HEK293T (cell line): ENCODE results near the gene CTNNA3.

Experiments used
- ARNT ChIP-seq: fragments of 450-650 bp; IDR thresholded peaks from 2 replicates; pipeline ENCODE4 v1.6.1; 2017; ENCODE audit warnings: mild to moderate bottlenecking
- BHLHE40 ChIP-seq: fragments of 450-650 bp; IDR thresholded peaks from 2 replicates; pipeline ENCODE4 v1.6.1; 2016; ENCODE audit warnings: mild to moderate bottlenecking, moderate library complexity, borderline replicate concordance
- ELF4 ChIP-seq: fragments of 450-650 bp; IDR thresholded peaks from 2 replicates; pipeline ENCODE4 v1.6.1; 2017; ENCODE audit warnings: antibody characterized with exemption
- FOXA1 ChIP-seq: fragments of 450-650 bp; IDR thresholded peaks from 2 replicates; pipeline ENCODE4 v1.6.1; 2016; ENCODE audit warnings: mild to moderate bottlenecking
- FOXK2 ChIP-seq: fragments of 450-650 bp; IDR thresholded peaks from 2 replicates; pipeline ENCODE4 v1.6.1; 2016; ENCODE audit warnings: mild to moderate bottlenecking
- FOXM1 ChIP-seq: fragments of 450-650 bp; IDR thresholded peaks from 2 replicates; pipeline ENCODE4 v1.6.1; 2017; ENCODE audit warnings: mild to moderate bottlenecking, borderline replicate concordance
- HDGF ChIP-seq: fragments of 450-650 bp; IDR thresholded peaks from 2 replicates; pipeline ENCODE4 v1.6.1; 2017; ENCODE audit warnings: antibody characterized with exemption, borderline replicate concordance
- L3MBTL2 ChIP-seq: fragments of 450-650 bp; conservative IDR thresholded peaks from 2 replicates; pipeline ENCODE4 v1.6.1; 2016; ENCODE audit warnings: mild to moderate bottlenecking
- LEF1 ChIP-seq: fragments of 450-650 bp; IDR thresholded peaks from 2 replicates; pipeline ENCODE4 v1.6.1; 2017; ENCODE audit warnings: mild to moderate bottlenecking, borderline replicate concordance
- SP1 ChIP-seq: fragments of 450-650 bp; IDR thresholded peaks from 2 replicates; pipeline ENCODE4 v1.6.1; 2017
- SUZ12 ChIP-seq: fragments of 450-650 bp; IDR thresholded peaks from 2 replicates; pipeline ENCODE4 v1.6.1; 2016; ENCODE audit warnings: mild to moderate bottlenecking
- ZNF384 ChIP-seq: fragments of 450-650 bp; IDR thresholded peaks from 2 replicates; pipeline ENCODE4 v1.6.1; 2016

DNA sequence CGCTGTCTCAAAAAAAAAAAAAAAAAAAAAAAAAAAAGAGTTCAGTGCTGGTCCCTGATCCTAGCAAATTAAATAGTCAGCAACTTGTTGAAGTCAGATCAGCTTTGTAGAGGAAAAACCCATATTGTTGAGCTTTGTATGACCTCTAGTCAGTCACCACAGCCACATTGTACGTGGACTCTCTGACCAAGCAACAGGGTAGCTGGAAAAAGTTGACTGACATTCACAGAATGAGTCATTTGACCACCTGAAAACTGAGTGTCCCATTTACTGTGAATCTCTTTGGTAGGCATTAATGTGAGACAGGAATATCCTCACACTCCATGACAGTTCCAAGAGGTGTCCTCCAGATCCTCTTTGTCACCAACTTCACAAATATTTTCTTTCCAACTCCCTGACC lies 399.1 kb downstream of the CTNNA3 start:
- TF ChIP-seq FOXM1 (no peak), L3MBTL2 (no peak), ARNT (no peak), SUZ12 (no peak), ZNF384 (no peak), FOXK2 (no peak), LEF1 (no peak), SP1 (no peak), ELF4 (no peak), HDGF (no peak), FOXA1 (no peak), BHLHE40 (no peak)
